ENCODE data around the gene INSIG2. TPM values are rescaled to one million over a fixed set of nuclear protein-coding genes. Genes with fewer than 3 reads are reported as not detected.

Gene INSIG2
- total RNA-seq, 1 experiment from 2014 or later = 15.0 TPM

DNA sequence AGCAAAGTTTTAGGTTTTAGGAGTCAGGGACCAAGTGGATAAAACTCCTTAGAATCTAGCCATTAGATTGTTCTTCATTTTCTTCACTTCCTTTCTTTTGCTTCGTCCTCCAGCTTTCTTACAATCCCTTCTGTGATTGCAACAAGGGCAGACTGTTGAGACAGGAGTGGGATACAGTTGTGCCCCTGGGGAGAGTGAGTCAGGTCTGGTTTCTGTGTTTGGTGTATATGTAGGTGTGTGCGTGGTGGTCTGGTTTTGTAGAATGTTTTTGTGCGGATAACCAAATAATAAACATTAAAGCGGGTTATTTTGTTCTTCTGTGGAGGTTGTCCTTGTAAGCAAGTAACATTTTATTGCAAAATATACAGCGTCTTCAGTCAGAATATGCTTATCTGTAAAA is 7.3 kb downstream of the INSIG2 start:
- intact Hi-C loops (cut with micrococcal nuclease) = no loop called here
- BruUV-seq (replicated peaks) = no TSS peak
- Mint-ChIP-seq H3K27me3 (ENCODE audit: insufficient read depth, unreplicated experiment) (no peaks in the 10 kb centered on the region), H3K4me3 (ENCODE audit: unreplicated experiment) (no peak overlapping the region), H3K9me3 (ENCODE audit: unreplicated experiment) (peaks cover 8% of the 10 kb centered on the region), H3K4me1 (ENCODE audit: insufficient read depth, unreplicated experiment) (peaks cover 14% of the 10 kb centered on the region), H3K27ac (ENCODE audit: low read depth, unreplicated experiment) (no peak overlapping the region), H3K36me3 (ENCODE audit: insufficient read depth, unreplicated experiment) (peaks cover 11% of the 10 kb centered on the region)
- DNase-seq (ENCODE audit: unreplicated experiment) = peak; percentile 13
- ChIA-PET POLR2A (no interaction called here), CTCF (interaction anchor here (0.6 kb wide), 1 partner anchor 49 kb away, joined by 7 read pairs; no protein-coding TSS in a partner anchor)
- TF ChIP-seq, protein P1, sequence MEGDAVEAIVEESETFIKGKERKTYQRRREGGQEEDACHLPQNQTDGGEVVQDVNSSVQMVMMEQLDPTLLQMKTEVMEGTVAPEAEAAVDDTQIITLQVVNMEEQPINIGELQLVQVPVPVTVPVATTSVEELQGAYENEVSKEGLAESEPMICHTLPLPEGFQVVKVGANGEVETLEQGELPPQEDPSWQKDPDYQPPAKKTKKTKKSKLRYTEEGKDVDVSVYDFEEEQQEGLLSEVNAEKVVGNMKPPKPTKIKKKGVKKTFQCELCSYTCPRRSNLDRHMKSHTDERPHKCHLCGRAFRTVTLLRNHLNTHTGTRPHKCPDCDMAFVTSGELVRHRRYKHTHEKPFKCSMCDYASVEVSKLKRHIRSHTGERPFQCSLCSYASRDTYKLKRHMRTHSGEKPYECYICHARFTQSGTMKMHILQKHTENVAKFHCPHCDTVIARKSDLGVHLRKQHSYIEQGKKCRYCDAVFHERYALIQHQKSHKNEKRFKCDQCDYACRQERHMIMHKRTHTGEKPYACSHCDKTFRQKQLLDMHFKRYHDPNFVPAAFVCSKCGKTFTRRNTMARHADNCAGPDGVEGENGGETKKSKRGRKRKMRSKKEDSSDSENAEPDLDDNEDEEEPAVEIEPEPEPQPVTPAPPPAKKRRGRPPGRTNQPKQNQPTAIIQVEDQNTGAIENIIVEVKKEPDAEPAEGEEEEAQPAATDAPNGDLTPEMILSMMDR (IDR thresholded peaks at IDR 0.05; ENCODE audit: unreplicated experiment) = no peak

DNA sequence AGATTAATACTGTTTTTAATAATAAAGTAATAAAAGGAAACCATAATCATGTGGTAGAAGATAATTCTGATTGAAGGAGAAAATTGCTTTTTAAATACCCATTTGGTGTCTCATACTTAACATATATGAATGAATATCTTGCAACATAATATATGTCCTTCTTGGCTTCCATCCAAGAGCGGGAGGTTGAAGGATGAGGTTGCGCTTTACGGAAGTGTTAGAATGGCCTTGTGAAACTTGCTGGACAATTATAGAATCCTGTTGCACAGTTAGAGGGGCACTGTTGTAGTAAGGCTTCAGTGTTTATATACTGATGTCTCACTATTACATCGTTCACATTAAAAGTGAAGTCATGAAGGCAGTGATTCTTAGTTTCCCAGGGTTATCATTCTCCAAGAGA is 9.4 kb downstream of the INSIG2 start:
- peak; percentile 91 for DNase-seq (ENCODE audit: unreplicated experiment)
- peaks cover 4% of the 10 kb centered on the region for H3K9me3 Mint-ChIP-seq (ENCODE audit: unreplicated experiment)
- ChIA-PET POLR2A (no interaction called here), CTCF (interaction anchor here (0.6 kb wide), 1 partner anchor 105 kb away, joined by 3 read pairs; no protein-coding TSS in a partner anchor)
- no peak overlapping the region for H3K27ac Mint-ChIP-seq (ENCODE audit: low read depth, unreplicated experiment)
- H3K36me3 Mint-ChIP-seq (ENCODE audit: insufficient read depth, unreplicated experiment) = peaks cover 13% of the 10 kb centered on the region
- H3K27me3 Mint-ChIP-seq (ENCODE audit: insufficient read depth, unreplicated experiment) = no peaks in the 10 kb centered on the region
- intact Hi-C loops (cut with micrococcal nuclease) = no loop called here
- H3K4me1 Mint-ChIP-seq (ENCODE audit: insufficient read depth, unreplicated experiment) = peaks cover 22% of the 10 kb centered on the region
- no TSS peak for BruUV-seq (replicated peaks)
- H3K4me3 Mint-ChIP-seq (ENCODE audit: unreplicated experiment) = no peak overlapping the region
- TF ChIP-seq, protein P1 (IDR thresholded peaks at IDR 0.05; ENCODE audit: unreplicated experiment) = no peak

DNA sequence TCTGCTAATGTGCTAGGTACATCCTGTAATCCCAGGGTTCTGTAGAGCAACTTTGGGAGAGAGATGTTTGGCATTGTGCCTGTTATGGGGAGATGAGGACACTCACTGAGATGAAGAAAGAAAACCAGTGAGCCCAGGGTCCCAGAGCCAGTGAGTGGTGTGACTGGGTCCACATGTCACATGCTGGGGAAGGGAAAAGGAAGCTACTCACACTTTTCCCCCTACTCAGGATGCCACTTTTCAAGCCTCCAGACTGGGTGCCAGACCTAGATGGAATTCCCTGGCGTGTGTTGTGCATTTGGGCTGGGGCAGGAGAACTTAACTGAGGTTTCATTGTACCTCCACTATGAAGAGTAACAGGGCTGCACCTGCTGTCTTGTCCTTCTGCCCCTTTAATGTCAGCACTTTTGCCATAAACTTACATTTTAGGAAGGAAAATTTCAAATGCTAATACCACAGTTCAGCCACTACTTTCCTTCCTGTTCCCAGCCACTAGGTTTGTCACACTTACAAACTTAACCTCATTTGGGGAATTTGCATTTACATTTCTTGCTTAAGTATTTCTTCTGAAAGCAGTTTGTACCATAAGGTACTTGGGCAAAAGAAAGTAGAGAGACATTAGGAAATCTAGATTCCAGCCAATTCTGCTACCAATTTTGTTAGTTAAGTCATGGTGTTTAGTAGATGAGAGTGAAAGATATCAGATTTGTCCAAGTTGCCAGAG is 10.2 kb downstream of the INSIG2 start:
- TF ChIP-seq, protein P1 (IDR thresholded peaks at IDR 0.05; ENCODE audit: unreplicated experiment) = no peak
- no peak overlapping the region for H3K27ac Mint-ChIP-seq (ENCODE audit: low read depth, unreplicated experiment)
- POLR2A ChIA-PET = no interaction called here
- no peak overlapping the region for H3K4me3 Mint-ChIP-seq (ENCODE audit: unreplicated experiment)
- H3K36me3 Mint-ChIP-seq (ENCODE audit: insufficient read depth, unreplicated experiment) = peaks cover 19% of the 10 kb centered on the region
- BruUV-seq (replicated peaks) = no TSS peak
- DNase-seq (ENCODE audit: unreplicated experiment) = no peak
- H3K4me1 Mint-ChIP-seq (ENCODE audit: insufficient read depth, unreplicated experiment) = peaks cover 21% of the 10 kb centered on the region
- H3K9me3 Mint-ChIP-seq (ENCODE audit: unreplicated experiment) = no peaks in the 10 kb centered on the region
- CTCF ChIA-PET = interaction anchor here (0.6 kb wide), 1 partner anchor 104 kb away, joined by 3 read pairs; no protein-coding TSS in a partner anchor
- H3K27me3 Mint-ChIP-seq (ENCODE audit: insufficient read depth, unreplicated experiment) = no peaks in the 10 kb centered on the region
- intact Hi-C loops (cut with micrococcal nuclease) = no loop called here

DNA sequence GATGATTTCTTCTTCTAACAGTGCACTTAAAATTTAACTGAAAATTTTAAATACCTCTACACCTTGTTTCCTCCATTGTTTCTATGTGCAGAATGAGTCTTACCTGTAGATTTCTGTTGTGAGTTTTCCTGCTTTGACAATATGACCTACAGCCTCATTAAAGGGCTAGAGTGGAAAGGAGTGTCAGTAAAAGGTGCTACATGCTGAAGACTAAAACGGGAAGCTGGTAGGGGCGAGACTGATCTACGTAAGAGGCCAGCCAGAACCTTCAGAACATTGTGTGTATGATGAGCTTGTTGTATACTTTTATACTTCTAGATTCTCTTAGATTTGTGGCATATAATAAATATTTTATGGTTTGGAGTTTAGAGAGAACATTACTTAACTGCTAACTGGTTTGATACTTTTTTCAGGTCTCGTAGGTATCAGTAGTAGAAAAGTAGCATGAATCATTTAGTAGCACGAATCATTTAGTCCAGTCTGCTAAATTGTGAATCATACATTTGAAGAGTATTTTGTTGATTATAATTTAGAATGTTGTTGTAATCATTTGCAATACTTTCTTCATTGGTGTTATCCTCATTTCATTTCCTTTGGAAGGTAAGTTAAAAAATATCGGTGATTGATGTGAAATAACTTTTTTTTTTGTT is 14.3 kb downstream of the INSIG2 start:
- H3K27ac Mint-ChIP-seq (ENCODE audit: low read depth, unreplicated experiment) = peak overlapping the region; percentile 61
- BruUV-seq (replicated peaks) = TSS peak; percentile 86
- peak; percentile 30 for DNase-seq (ENCODE audit: unreplicated experiment)
- TF ChIP-seq, protein P1 (IDR thresholded peaks at IDR 0.05; ENCODE audit: unreplicated experiment) = no peak
- H3K4me3 Mint-ChIP-seq (ENCODE audit: unreplicated experiment) = peak overlapping the region; percentile 19
- no peaks in the 10 kb centered on the region for H3K9me3 Mint-ChIP-seq (ENCODE audit: unreplicated experiment)
- no peaks in the 10 kb centered on the region for H3K27me3 Mint-ChIP-seq (ENCODE audit: insufficient read depth, unreplicated experiment)
- POLR2A ChIA-PET = interaction anchor here (1.0 to 3.0 kb wide), 4 partner anchors 8 to 84 kb away, joined by 3 to 32 read pairs (median 4); partner anchors contain the start of gene INSIG2
- intact Hi-C loops (cut with micrococcal nuclease) = no loop called here
- H3K36me3 Mint-ChIP-seq (ENCODE audit: insufficient read depth, unreplicated experiment) = peaks cover 33% of the 10 kb centered on the region
- peaks cover 27% of the 10 kb centered on the region for H3K4me1 Mint-ChIP-seq (ENCODE audit: insufficient read depth, unreplicated experiment)
- CTCF ChIA-PET = interaction anchor here (1.5 kb wide), 1 partner anchor 56 kb away, joined by 5 read pairs; no protein-coding TSS in a partner anchor

All from MCF 10A (cell line).